CD4-positive, alpha-beta T cell treated with Interleukin-17A for 4 hours (primary cell): ENCODE results near the gene CITED1.

Source experiments
- DNase-seq: peaks from one replicate; pipeline ENCODE4 v3.0.0-alpha.2; 2020; ENCODE audit warnings: mixed read lengths

Gene CITED1

GRCh38 chrX:72269671-72270251 is 36.0 kb downstream of the CITED1 start:
- peak; percentile 33 for DNase-seq

GRCh38 chrX:72268597-72269365 is 36.9 kb downstream of the CITED1 start:
- DNase-seq, result no peak

GRCh38 chrX:72265263-72265662 is 40.5 kb downstream of the CITED1 start:
- no peak for DNase-seq

GRCh38 chrX:72262077-72262476 is 43.6 kb downstream of the CITED1 start:
- DNase-seq, result no peak

- DNase-seq, result no peak
Measured at GRCh38 chrX:72260448-72260847, 45.3 kb downstream of the CITED1 start.

GRCh38 chrX:72258174-72258573 is 47.5 kb downstream of the CITED1 start:
- no peak for DNase-seq

GRCh38 chrX:72255864-72256263 is 49.9 kb downstream of the CITED1 start:
- DNase-seq, result no peak

- no peak for DNase-seq
Measured at GRCh38 chrX:72255445-72255844, 50.3 kb downstream of the CITED1 start.

- no peak for DNase-seq
Measured at GRCh38 chrX:72254816-72255215, 50.9 kb downstream of the CITED1 start.

GRCh38 chrX:72253686-72254085 is 52.0 kb downstream of the CITED1 start:
- no peak for DNase-seq
